ENCODE data around the gene NKPD1.

The NKPD1 gene

GRCh38 chr19:45113628-45114027, 47.2 kb downstream of the NKPD1 start:
- no peak for TF ChIP-seq CTCF (IDR thresholded peaks at IDR 0.05)

- TF ChIP-seq CTCF (IDR thresholded peaks at IDR 0.05) = no peak; the same call in 1 of the 2 replicates
These were observed 48.5 kb downstream of the NKPD1 start for GRCh38 chr19:45112111-45112827.

All from LNCAP (cell line).